ENCODE results near the gene FAM228A.
"Not testable (repeated sequence)": the region's sequence is repeated elsewhere in the genome, so short reads cannot be mapped to it uniquely, and the experiment has no call there.

Gene FAM228A

GRCh38 chr2:24191848-24192247 is 17.0 kb downstream of the FAM228A start:
- no peak for DNase-seq

- DNase-seq: not testable (repeated sequence)
Measured at GRCh38 chr2:24197213-24197612, 22.4 kb downstream of the FAM228A start.

- no peak for DNase-seq
Measured at GRCh38 chr2:24199968-24200590, 25.2 kb downstream of the FAM228A start.

DNA sequence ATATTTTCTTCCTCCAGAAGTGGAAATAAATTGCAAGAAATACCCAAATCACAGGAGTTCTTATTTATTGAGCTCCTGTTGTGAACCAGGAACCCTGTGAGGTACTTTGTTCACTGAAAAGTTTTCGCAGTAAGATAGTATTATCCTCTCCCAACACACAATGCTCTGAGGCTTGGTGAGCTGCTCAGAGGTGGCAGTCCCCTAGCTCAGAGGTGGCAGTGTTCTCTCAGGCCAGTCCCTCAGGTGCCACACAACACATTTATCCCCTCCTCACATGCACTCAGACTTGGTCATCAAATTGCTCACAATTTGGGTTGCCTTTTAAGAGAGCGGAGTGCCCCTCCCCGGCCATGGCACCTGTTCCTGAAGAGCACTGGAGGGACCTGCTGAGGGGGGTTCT is 25.9 kb downstream of the FAM228A start:
- no peak for DNase-seq

- no peak for DNase-seq
Measured at GRCh38 chr2:24203029-24203786, 28.4 kb downstream of the FAM228A start.

DNA sequence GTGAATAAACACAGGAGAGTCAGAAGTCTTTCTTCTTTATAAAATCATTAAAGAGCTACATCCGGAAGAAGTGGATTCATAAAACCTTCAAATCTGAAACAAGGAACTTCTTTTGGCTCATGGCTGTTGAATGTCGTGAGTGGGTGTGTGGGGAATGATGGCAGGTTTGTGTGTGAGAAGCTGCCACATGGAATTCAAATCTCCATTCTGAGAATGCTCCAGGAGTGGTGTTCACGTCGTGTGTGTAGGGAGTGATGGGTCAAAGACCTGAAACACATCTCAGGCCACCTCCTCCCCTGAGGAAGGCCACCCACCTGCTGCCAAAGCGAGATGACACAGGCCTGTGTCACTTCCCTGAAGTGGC is 28.9 kb downstream of the FAM228A start:
- DNase-seq: no peak

DNA sequence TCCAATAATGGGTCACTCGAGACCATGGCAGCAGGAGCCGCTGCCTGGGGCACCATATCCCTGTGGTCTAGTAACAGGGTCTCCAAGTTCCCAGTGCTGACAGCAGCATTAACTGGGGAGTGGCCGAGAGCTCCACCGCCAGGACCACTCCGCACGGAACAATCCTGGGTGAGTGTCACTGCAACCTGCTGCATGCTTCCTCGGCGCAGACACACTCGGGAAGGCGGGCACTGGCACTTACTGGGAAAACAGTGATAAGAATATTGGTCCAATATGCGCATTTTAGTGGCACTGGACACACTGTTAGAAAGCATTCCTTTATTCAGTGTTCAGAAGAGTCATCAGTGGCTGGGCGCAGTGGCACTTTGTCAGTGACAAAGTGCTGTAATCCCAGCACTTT is 29.7 kb downstream of the FAM228A start:
- DNase-seq: no peak

DNA sequence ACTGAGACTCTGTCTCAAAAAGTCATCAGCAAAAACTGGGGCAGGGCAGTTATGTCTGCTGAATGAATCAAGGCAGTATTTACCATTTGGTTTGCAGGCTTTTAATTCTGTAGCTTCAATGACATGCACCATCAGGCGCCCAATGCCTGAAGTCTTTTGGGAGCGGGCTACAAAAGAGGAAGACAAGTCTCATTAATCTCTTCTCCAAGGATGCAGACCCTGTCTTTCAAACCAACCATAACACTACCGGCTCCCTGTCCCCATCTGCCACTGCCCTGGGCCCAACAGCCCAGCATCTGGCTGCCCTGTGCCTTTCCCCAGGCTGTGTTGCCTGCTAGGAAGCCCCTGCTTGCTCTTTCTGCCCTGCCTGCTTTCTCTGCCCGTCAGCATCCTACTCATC is 30.3 kb downstream of the FAM228A start:
- DNase-seq: no peak

DNA sequence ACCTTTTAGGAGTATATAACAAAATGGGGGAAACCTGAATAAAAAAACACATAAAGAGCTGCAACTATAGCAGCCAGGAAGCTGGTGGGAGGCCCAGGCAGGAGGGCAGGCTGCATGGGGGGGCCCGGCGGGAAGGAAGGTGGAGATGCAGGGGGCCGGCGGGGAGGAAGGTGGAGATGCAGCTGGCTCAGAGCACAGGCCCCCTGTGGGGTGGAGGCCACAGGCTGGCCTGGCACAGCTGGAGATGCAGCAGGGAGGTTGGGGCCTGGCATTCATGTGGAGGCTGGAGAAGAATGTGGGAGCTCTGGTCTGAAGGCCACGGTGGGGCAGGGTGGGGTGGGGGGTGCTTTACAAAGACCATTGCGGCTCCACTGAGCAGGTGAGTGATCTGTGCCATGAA is 31.4 kb downstream of the FAM228A start:
- DNase-seq: no peak

- DNase-seq: no peak
Measured at GRCh38 chr2:24206714-24207113, 31.9 kb downstream of the FAM228A start.

- DNase-seq: no peak
Measured at GRCh38 chr2:24207359-24207758, 32.5 kb downstream of the FAM228A start.

GRCh38 chr2:24208490-24208889 is 33.6 kb downstream of the FAM228A start:
- no peak for DNase-seq

GRCh38 chr2:24209389-24210105 is 34.7 kb downstream of the FAM228A start:
- no peak for DNase-seq

- no peak for DNase-seq
Measured at GRCh38 chr2:24210106-24210455, 35.2 kb downstream of the FAM228A start.

GRCh38 chr2:24210723-24211122 is 35.9 kb downstream of the FAM228A start:
- DNase-seq: no peak

DNA sequence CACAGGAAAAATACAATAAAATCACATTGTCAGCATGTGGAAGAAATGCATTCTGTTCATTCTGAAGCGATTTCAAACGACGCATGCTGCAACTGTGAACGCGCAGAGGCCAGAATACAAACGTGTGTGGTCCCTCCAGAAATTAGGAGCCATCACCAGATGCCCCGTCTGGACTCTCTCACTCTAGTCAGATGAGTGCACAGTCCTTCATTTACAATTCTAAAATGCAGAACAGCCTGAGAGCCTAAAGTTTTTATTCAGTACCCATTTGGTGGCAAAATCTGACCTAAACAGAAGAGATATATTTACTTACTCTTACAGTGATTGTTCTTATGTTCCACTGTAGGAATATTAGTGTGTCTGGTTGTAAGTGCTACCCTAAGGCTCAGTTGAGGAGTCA is 36.6 kb downstream of the FAM228A start:
- DNase-seq: no peak

DNA sequence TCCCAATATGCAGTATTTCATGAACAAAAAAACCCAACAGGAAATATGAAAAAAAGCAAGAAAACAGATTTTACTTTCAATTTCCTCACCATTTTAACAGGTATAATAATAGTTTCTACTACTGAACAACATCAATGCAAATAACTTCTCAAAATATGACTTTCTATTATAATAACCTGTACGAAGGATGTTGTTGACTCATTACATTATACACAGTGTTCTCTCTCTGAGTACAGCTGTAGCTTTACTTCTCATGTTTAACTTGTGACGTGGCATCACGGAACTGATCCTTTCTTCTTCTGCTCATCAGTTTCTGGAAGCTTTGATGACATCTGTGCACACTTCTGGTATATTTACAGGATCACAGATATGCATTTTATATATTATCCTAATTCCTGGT is 40.0 kb downstream of the FAM228A start:
- no peak for DNase-seq

DNA sequence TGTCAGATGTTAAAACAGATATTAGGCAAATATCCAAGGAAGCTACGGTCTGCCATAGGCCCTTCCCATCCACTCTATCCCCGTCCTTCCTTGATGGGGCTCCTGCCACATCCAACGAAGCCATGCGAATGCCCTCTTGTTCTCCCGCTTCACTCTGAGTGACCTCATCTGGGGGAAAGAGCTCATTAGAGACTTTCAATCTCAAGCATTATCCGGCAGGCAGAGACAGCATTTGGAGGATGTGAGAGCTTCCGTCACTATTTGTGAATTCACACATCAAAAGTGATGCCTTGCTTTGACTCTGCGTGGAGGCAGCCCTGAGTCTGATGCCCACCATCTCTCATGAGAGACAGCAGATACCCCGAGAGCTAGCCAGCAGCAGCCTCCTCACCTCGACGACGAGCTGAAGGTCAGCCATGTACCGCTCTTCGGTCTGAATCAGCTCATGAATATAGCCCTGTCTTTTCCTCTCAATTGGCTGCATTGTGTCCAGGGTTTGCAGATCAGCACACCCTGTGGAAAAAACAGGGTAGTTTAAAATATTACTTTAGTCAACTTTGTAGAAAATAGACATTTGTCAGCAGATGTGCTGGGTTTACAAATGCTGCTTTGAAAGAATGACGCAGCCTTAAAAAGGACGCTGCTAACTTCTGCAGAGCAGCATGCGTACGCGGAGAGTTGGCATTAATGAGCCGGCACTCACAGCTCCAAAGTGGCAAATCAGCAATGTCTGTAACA is 45.9 kb downstream of the FAM228A start:
- DNase-seq: no peak

GRCh38 chr2:24221343-24222050 is 46.6 kb downstream of the FAM228A start:
- no peak for DNase-seq

- no peak for DNase-seq
Measured at GRCh38 chr2:24222946-24223345, 48.1 kb downstream of the FAM228A start.

GRCh38 chr2:24225499-24226242 is 50.8 kb downstream of the FAM228A start:
- DNase-seq: no peak

DNA sequence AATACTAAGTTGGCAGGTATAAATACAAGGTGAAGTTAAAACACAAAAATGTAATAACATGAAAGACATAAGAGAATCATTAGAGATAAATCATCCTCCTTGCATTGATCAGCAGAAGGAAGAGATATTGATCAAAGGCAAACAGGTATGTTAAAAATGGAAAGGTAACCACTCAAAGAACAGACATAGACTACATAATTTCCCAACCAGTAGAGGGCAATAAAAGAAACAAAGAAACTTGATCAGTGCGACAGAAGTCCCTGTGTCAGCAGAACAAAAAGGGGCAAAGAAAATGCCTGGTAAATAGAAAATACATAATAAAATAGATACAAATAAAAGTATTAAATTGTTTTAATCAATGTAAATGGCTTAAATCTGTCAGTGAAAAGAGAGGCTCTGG is 53.6 kb downstream of the FAM228A start:
- no peak for DNase-seq

Data from bone marrow (tissue), 2 donors.